Uterus (tissue), 4 donors: ENCODE data around the gene WDR55. TPM values are rescaled to one million over a fixed set of nuclear protein-coding genes. Genes with fewer than 3 reads are reported as not detected.
A peak's percentile ranks its signal among the peaks of the same experiment; 100 is the strongest.
"Not testable (repeated sequence)": the region's sequence is repeated elsewhere in the genome, so short reads cannot be mapped to it uniquely, and the experiment has no call there.

Experiments
- DNase-seq, 2 donors: peaks; one replicate each; pipeline ENCODE4 v3.0.0-alpha.2; 2019 to 2020
- H3K27ac ChIP-seq, 2 donors: fragments of 200-600 bp; sonication (generic); 1 replicate in 1 of 2; 2 replicates in 1 of 2; pipeline ENCODE4 v1.5.1; 2016 to 2018
- H3K27me3 ChIP-seq, 2 donors: fragments of 200-600 bp; sonication (generic); one replicate each; pipeline ENCODE4 v1.5.1; 2018 to 2019; ENCODE audit warnings: control low read depth in 1 of 2
- H3K36me3 ChIP-seq, 2 donors: fragments of 200-600 bp; sonication (generic); one replicate each; pipeline ENCODE4 v1.5.1; 2019; ENCODE audit warnings: control low read depth in 1 of 2
- H3K4me1 ChIP-seq, 2 donors: fragments of 200-600 bp; sonication (generic); one replicate each; pipeline ENCODE4 v1.5.1; 2018 to 2019; ENCODE audit warnings: control low read depth in 1 of 2
- H3K4me3 ChIP-seq, 2 donors: fragments of 200-600 bp; sonication (generic); 1 replicate in 1 of 2; 2 replicates in 1 of 2; pipeline ENCODE4 v1.5.1; 2018 to 2019; ENCODE audit warnings: mild to moderate bottlenecking in 1 of 2
- H3K9me3 ChIP-seq, 2 donors: fragments of 200-600 bp; sonication (generic); one replicate each; pipeline ENCODE4 v1.5.1; 2019; ENCODE audit warnings: control low read depth in 1 of 2
- CTCF ChIP-seq, 4 experiments: fragments of 200-600 bp in 2 of 4; fragments of 450-650 bp in 2 of 4; sonication (generic) in 2 of 4; IDR thresholded peaks; one replicate each; pipeline ENCODE4 v1.5.1; 2016 to 2019; ENCODE audit warnings: antibody characterized with exemption in 4 of 4, mild to moderate bottlenecking in 2 of 4, moderate library complexity in 1 of 4
- POLR2A ChIP-seq, 2 donors: fragments of 450-650 bp; IDR thresholded peaks; one replicate each; pipeline ENCODE4 v1.6.1; 2016; ENCODE audit warnings: antibody characterized with exemption in 2 of 2, mild to moderate bottlenecking in 1 of 2, moderate library complexity in 1 of 2
- intact Hi-C: fragments of 100-400 bp; cut with DNase I; formaldehyde crosslinking; loops from one replicate; pipeline ENCODE4 v1.15.1; 2023; ENCODE audit warnings: low total_unique reads
- total RNA-seq, 4 donors: library from RNA; depleted of rRNA in 3 of 4; stranded (reverse); fragments of >200 nt in 3 of 4; gene quantifications; one replicate each; pipeline versions ENCODE4 v1.1.0 to v1.2.4, GENCODE V29; 2014 to 2023
- donor health status: DM: yes; HTN: yes; CAD: no.

WDR55 gene, protein sequence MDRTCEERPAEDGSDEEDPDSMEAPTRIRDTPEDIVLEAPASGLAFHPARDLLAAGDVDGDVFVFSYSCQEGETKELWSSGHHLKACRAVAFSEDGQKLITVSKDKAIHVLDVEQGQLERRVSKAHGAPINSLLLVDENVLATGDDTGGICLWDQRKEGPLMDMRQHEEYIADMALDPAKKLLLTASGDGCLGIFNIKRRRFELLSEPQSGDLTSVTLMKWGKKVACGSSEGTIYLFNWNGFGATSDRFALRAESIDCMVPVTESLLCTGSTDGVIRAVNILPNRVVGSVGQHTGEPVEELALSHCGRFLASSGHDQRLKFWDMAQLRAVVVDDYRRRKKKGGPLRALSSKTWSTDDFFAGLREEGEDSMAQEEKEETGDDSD
- total RNA-seq = 10 to 100 TPM in 3 of 4 donors, 1 to 10 TPM in 1; 5.9 to 21.9 (median 17.9) TPM

- Histone ChIP-seq H3K4me1 (peaks cover 0 to 6% of the 10 kb centered on the region in 2 donors), H3K27ac (peak within 1 kb of the TSS; percentile 81 to 85), H3K27me3 (no peaks in the 10 kb centered on the region), H3K9me3 (no peaks in the 10 kb centered on the region), H3K4me3 (peak within 1 kb of the TSS; percentile 89 to 96), H3K36me3 (no peaks in the 10 kb centered on the region)
- intact Hi-C loops = no loop called here
- TF ChIP-seq POLR2A (IDR thresholded peaks at IDR 0.05) (peak; percentile 64 to 76), CTCF (IDR thresholded peaks at IDR 0.05) (no peak)
- DNase-seq = peak; percentile 93 to 95
These were observed at the start of gene WDR55 for GRCh38 chr5:140664359-140665119. Gene WDR55 (plus strand): TSS chr5:140664904. CDS start chr5:140664913, 9 bp downstream.

GRCh38 chr5:140622301-140622700, 42.4 kb upstream of the WDR55 start:
- Histone ChIP-seq H3K4me1 (no peaks in the 10 kb centered on the region), H3K9me3 (no peaks in the 10 kb centered on the region), H3K36me3 (no peaks in the 10 kb centered on the region), H3K4me3 (no peak overlapping the region), H3K27me3 (no peaks in the 10 kb centered on the region), H3K27ac (no peak overlapping the region)
- TF ChIP-seq POLR2A (IDR thresholded peaks at IDR 0.05) = no peak
- TF ChIP-seq CTCF (IDR thresholded peaks at IDR 0.05) = no peak
- intact Hi-C loops = no loop called here
- DNase-seq = no peak

DNA sequence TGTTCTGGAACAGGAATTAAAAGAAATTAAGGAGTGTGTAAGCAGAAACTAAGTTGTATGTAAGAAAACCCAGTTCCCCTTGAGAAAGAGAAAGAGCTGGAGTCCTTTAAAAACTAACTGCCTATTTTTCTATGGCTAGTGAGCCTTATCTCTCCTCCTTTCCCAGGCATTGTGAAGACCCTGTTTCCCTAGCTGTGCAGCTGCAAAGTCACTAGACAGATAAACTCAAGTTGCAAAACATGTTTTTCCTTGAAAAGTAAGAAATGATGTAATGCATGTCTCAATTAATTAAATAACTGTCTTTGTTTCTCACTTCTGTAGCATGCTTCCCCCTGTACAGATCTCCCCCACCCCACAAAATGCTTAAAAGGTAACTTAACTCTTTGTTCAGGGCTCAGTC, 41.6 kb upstream of the WDR55 start:
- H3K27ac ChIP-seq, H3K36me3 ChIP-seq, H3K9me3 ChIP-seq, H3K27me3 ChIP-seq, DNase-seq, intact Hi-C loops, H3K4me1 ChIP-seq, H3K4me3 ChIP-seq: not testable (repeated sequence)

DNA sequence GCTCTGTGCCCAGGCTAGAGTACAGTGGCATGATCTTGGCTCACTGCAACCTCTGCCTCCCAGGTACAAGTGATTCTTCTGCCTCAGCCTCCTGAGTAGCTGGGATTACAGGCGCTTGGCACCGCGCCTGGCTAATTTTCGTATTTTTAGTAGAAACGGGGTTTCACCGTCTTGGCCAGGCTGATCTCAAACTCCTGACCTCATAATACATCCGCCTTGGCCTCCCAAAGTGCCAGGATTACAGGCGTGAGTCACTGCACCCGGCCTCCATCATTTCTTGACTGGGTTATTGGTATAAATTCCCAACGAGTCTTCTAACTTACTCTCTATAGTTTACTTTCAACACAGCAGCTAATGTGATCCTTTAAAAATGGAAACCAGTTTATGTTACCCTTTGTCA, 39.8 kb upstream of the WDR55 start:
- H3K9me3 ChIP-seq, H3K4me3 ChIP-seq, intact Hi-C loops, H3K27ac ChIP-seq, H3K36me3 ChIP-seq, H3K4me1 ChIP-seq, DNase-seq, H3K27me3 ChIP-seq: not testable (repeated sequence)

GRCh38 chr5:140627972-140628371, 36.7 kb upstream of the WDR55 start:
- H3K4me3 ChIP-seq = no peak overlapping the region
- intact Hi-C loops = no loop called here
- no peaks in the 10 kb centered on the region for H3K9me3 ChIP-seq
- no peak for DNase-seq
- no peak overlapping the region for H3K27ac ChIP-seq
- no peaks in the 10 kb centered on the region for H3K27me3 ChIP-seq
- H3K4me1 ChIP-seq = no peaks in the 10 kb centered on the region
- H3K36me3 ChIP-seq = no peaks in the 10 kb centered on the region
- TF ChIP-seq POLR2A (IDR thresholded peaks at IDR 0.05) (no peak), CTCF (IDR thresholded peaks at IDR 0.05) (no peak)

- no peaks in the 10 kb centered on the region for H3K27me3 ChIP-seq
- H3K4me1 ChIP-seq = no peaks in the 10 kb centered on the region
- intact Hi-C loops = no loop called here
- no peak overlapping the region for H3K4me3 ChIP-seq
- no peak overlapping the region for H3K27ac ChIP-seq
- no peaks in the 10 kb centered on the region for H3K9me3 ChIP-seq
- no peak for TF ChIP-seq POLR2A (IDR thresholded peaks at IDR 0.05)
- no peak for TF ChIP-seq CTCF (IDR thresholded peaks at IDR 0.05)
- no peaks in the 10 kb centered on the region for H3K36me3 ChIP-seq
- DNase-seq = no peak
These were observed 36.0 kb upstream of the WDR55 start for GRCh38 chr5:140628711-140629110.
